H9 (cell line): Measurements from ENCODE around the gene HSH2D. TPM values are rescaled to one million over a fixed set of nuclear protein-coding genes. Genes with fewer than 3 reads are reported as not detected.
A peak's percentile ranks its signal among the peaks of the same experiment; 100 is the strongest.

Experiments
- DNase-seq: peaks from one replicate; pipeline ENCODE4 v3.0.0-alpha.2; 2017
- H2AFZ ChIP-seq: one replicate; pipeline ENCODE4 v1.6.1; 2013; ENCODE audit warnings: mild to moderate bottlenecking, low read length, control low read depth, moderate library complexity
- H2AK5ac ChIP-seq: 2 replicates; pipeline ENCODE4 v1.6.1; 2013; ENCODE audit warnings: low read length, control low read depth, mixed read lengths; ENCODE audit not compliant: insufficient read length
- H2BK120ac ChIP-seq: one replicate; pipeline ENCODE4 v1.6.1; 2013; ENCODE audit warnings: low read depth, mild to moderate bottlenecking, low read length, control low read depth, inconsistent platforms; ENCODE audit not compliant: poor library complexity, severe bottlenecking
- H2BK12ac ChIP-seq: 2 replicates; pipeline ENCODE4 v1.6.1; 2013; ENCODE audit warnings: low read length, control low read depth, mixed read lengths, low read depth; ENCODE audit not compliant: insufficient read length
- H2BK15ac ChIP-seq: 2 replicates; pipeline ENCODE4 v1.6.1; 2013; ENCODE audit warnings: low read depth, low read length, control low read depth
- H2BK20ac ChIP-seq: one replicate; pipeline ENCODE4 v1.6.1; 2013; ENCODE audit warnings: low read depth, mild to moderate bottlenecking, low read length, control low read depth, inconsistent platforms; ENCODE audit not compliant: poor library complexity, severe bottlenecking
- H2BK5ac ChIP-seq: 2 replicates; pipeline ENCODE4 v1.6.1; 2013; ENCODE audit warnings: low read length, control low read depth, mixed read lengths; ENCODE audit not compliant: insufficient read length
- H3K14ac ChIP-seq: 2 replicates; pipeline ENCODE4 v1.6.1; 2013; ENCODE audit warnings: low read length, control low read depth; ENCODE audit not compliant: insufficient read depth
- H3K18ac ChIP-seq: 2 replicates; pipeline ENCODE4 v1.6.1; 2013; ENCODE audit warnings: low read depth, mild to moderate bottlenecking, mixed read lengths, low read length, control low read depth; ENCODE audit not compliant: insufficient read length
- H3K23ac ChIP-seq: 2 replicates; pipeline ENCODE4 v1.6.1; 2013; ENCODE audit warnings: low read length, control low read depth, mixed read lengths, low read depth; ENCODE audit not compliant: insufficient read length
- H3K23me2 ChIP-seq: 2 replicates; pipeline ENCODE4 v1.6.1; 2013; ENCODE audit warnings: low read depth, mild to moderate bottlenecking, mixed read lengths, low read length, control low read depth; ENCODE audit not compliant: insufficient read length, poor library complexity, severe bottlenecking
- H3K27ac ChIP-seq: 2 replicates; pipeline ENCODE4 v1.5.1; 2013; ENCODE audit warnings: low read length, control low read depth, mixed read lengths, low read depth; ENCODE audit not compliant: insufficient read length
- H3K27me3 ChIP-seq: 2 replicates; pipeline ENCODE4 v1.6.1; 2013; ENCODE audit warnings: low read length, control low read depth, inconsistent platforms; ENCODE audit not compliant: insufficient read depth
- H3K4ac ChIP-seq: 2 replicates; pipeline ENCODE4 v1.6.1; 2013; ENCODE audit warnings: low read depth, mild to moderate bottlenecking, control low read depth, inconsistent platforms, low read length, moderate library complexity
- H3K4me1 ChIP-seq: 2 replicates; pipeline ENCODE4 v1.6.1; 2013; ENCODE audit warnings: low read length, control low read depth, inconsistent platforms; ENCODE audit not compliant: insufficient read depth
- H3K4me2 ChIP-seq: 2 replicates; pipeline ENCODE4 v1.6.1; 2013; ENCODE audit warnings: low read length, control low read depth, mixed read lengths; ENCODE audit not compliant: insufficient read length, insufficient read depth
- H3K56ac ChIP-seq: 2 replicates; pipeline ENCODE4 v1.6.1; 2013; ENCODE audit warnings: low read depth, mild to moderate bottlenecking, mixed read lengths, low read length, control low read depth; ENCODE audit not compliant: insufficient read length
- H3K79me1 ChIP-seq: 2 replicates; pipeline ENCODE4 v1.6.1; 2013; ENCODE audit warnings: low read depth, mild to moderate bottlenecking, moderate library complexity, low read length, control low read depth, inconsistent platforms; ENCODE audit not compliant: insufficient read depth, poor library complexity, severe bottlenecking
- H3K79me2 ChIP-seq: 2 replicates; pipeline ENCODE4 v1.6.1; 2013; ENCODE audit warnings: low read length, control low read depth, inconsistent platforms; ENCODE audit not compliant: insufficient read depth
- H3K9ac ChIP-seq: 2 replicates; pipeline ENCODE4 v1.6.1; 2013; ENCODE audit warnings: low read length, control low read depth, mixed read lengths; ENCODE audit not compliant: insufficient read length; ENCODE audit errors: extremely low read depth
- H3K9me3 ChIP-seq: one replicate; pipeline ENCODE4 v1.6.1; 2013; ENCODE audit warnings: low read depth, low read length, inconsistent platforms; ENCODE audit not compliant: control insufficient read depth
- H3T11ph ChIP-seq: one replicate; pipeline ENCODE4 v1.6.1; 2013; ENCODE audit warnings: mild to moderate bottlenecking, low read length, control low read depth, inconsistent platforms
- H4K20me1 ChIP-seq: one replicate; pipeline ENCODE4 v1.6.1; 2013; ENCODE audit not compliant: control insufficient read depth, insufficient read length, insufficient read depth
- H4K5ac ChIP-seq: 2 replicates; pipeline ENCODE4 v1.6.1; 2013; ENCODE audit warnings: low read depth, mild to moderate bottlenecking, mixed read lengths, low read length, control low read depth; ENCODE audit not compliant: insufficient read length
- H4K8ac ChIP-seq: replicated peaks from 2 replicates; pipeline ENCODE4 v1.6.1; 2013; ENCODE audit warnings: low read length, control low read depth, mixed read lengths, low read depth; ENCODE audit not compliant: insufficient read length
- H4K91ac ChIP-seq: 2 replicates; pipeline ENCODE4 v1.6.1; 2013; ENCODE audit warnings: low read depth, mild to moderate bottlenecking, moderate library complexity, mixed read lengths, low read length, control low read depth; ENCODE audit not compliant: insufficient read length
- H3K27ac Mint-ChIP-seq, 3 experiments: 2 replicates in 2 of 3; 3 replicates in 1 of 3; pipeline ENCODE4 v1.8.0; 2020 to 2021; ENCODE audit warnings: mixed read lengths in 3 of 3, mild to moderate bottlenecking in 1 of 3, moderate library complexity in 1 of 3
- H3K27me3 Mint-ChIP-seq: 2 replicates; pipeline ENCODE4 v1.8.0; 2021; ENCODE audit warnings: low read depth, mild to moderate bottlenecking, moderate library complexity, mixed read lengths
- H3K36me3 Mint-ChIP-seq, 3 experiments: 2 replicates in 2 of 3; 3 replicates in 1 of 3; pipeline ENCODE4 v1.8.0; 2020 to 2021; ENCODE audit warnings: low read depth in 3 of 3, mixed read lengths in 3 of 3; ENCODE audit not compliant: insufficient read depth in 1 of 3
- H3K4me1 Mint-ChIP-seq, 2 experiments: 2 replicates each; pipeline ENCODE4 v1.8.0; 2020; ENCODE audit warnings: mixed read lengths in 2 of 2
- H3K4me3 Mint-ChIP-seq, 2 experiments: 2 replicates in 1 of 2; 3 replicates in 1 of 2; pipeline ENCODE4 v1.8.0; 2020 to 2021; ENCODE audit warnings: mild to moderate bottlenecking in 2 of 2, mixed read lengths in 2 of 2, moderate library complexity in 1 of 2
- H3K9me3 Mint-ChIP-seq, 2 experiments: 2 replicates in 1 of 2; 3 replicates in 1 of 2; pipeline ENCODE4 v1.8.0; 2020; ENCODE audit warnings: mild to moderate bottlenecking in 2 of 2, mixed read lengths in 2 of 2, moderate library complexity in 1 of 2
- WGBS: extraction: QIAGEN DNeasy Blood & Tissue Kit; methylation state at CpG from one replicate; pipeline ENCODE4 v1.1.7; 2013; ENCODE audit warnings: missing lambda C conversion rate, low lambda C conversion rate, mixed read lengths; ENCODE audit not compliant: insufficient read length; ENCODE audit errors: extremely low coverage; 5-methylcytosine and 5-hydroxymethylcytosine counted together
- total RNA-seq: library from RNA; stranded (reverse); gene quantifications from 2 replicates; pipeline ENCODE4 v1.2.1, GENCODE V29; 2021
- TF ChIP-seq, protein P1 (sequence below): fragments of 200-600 bp; sonication (generic); conservative IDR thresholded peaks from 3 replicates; pipeline ENCODE4 v1.8.0; 2021; ENCODE audit warnings: antibody characterized with exemption, mild to moderate bottlenecking

HSH2D gene
- total RNA-seq, 1 experiment from 2014 or later: 2.3 TPM

DNA sequence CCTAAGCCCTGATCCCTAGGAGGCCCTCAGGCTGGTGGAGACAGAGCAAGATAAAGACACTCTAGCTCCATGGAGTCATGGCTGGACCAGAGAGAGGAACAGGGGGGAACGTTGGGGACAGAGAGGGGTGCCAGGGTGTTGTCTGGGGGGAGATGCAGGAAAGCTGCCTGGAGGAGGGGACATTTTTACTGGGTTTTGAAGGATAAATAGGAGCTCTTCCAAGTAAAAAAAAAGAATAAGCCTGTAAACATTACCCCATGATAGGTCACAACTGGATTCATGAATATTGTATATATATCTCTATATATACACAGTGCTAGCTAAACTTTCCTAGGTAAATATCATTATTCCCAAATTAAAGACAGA is 714 bp downstream of the HSH2D start:
- Mint-ChIP-seq H3K4me1 (peaks cover 9 to 10% of the 10 kb centered on the region in 2 experiments), H3K27ac (no peak overlapping the region; a peak in 1 of 7 replicates), H3K4me3 (no peak overlapping the region), H3K9me3 (no peaks in the 10 kb centered on the region), H3K36me3 (no peaks in the 10 kb centered on the region), H3K27me3 (peaks cover 2% of the 10 kb centered on the region)
- DNase-seq: no peak
- Histone ChIP-seq H4K8ac (no peak overlapping the region), H3K18ac (peak overlapping the region; percentile 40), H2BK20ac (no peak overlapping the region), H3K4me1 (no peaks in the 10 kb centered on the region), H3K27me3 (no peaks in the 10 kb centered on the region), H3K4me2 (no peak overlapping the region), H3K27ac (no peak overlapping the region), H3K23me2 (no peaks in the 10 kb centered on the region), H3T11ph (no peak overlapping the region), H2BK15ac (0 out of 2 replicates have a peak overlapping the region, but pooled peaks have one; percentile 0), H2AFZ (no peak overlapping the region), H3K9me3 (no peaks in the 10 kb centered on the region), H4K5ac (no peak overlapping the region), H4K91ac (peak overlapping the region; percentile 53), H2BK5ac (no peak overlapping the region), H3K79me1 (no peaks in the 10 kb centered on the region), H3K9ac (no peak overlapping the region), H3K79me2 (no peaks in the 10 kb centered on the region), H2AK5ac (no peak overlapping the region), H3K56ac (no peak overlapping the region), H3K14ac (no peak overlapping the region), H4K20me1 (no peaks in the 10 kb centered on the region), H3K23ac (no peak overlapping the region), H2BK12ac (peak overlapping the region; percentile 42), H2BK120ac (no peak overlapping the region), H3K4ac (no peak overlapping the region)
- no CpG with 5 or more reads among the region's 1 CpG for WGBS
- TF ChIP-seq, protein P1, sequence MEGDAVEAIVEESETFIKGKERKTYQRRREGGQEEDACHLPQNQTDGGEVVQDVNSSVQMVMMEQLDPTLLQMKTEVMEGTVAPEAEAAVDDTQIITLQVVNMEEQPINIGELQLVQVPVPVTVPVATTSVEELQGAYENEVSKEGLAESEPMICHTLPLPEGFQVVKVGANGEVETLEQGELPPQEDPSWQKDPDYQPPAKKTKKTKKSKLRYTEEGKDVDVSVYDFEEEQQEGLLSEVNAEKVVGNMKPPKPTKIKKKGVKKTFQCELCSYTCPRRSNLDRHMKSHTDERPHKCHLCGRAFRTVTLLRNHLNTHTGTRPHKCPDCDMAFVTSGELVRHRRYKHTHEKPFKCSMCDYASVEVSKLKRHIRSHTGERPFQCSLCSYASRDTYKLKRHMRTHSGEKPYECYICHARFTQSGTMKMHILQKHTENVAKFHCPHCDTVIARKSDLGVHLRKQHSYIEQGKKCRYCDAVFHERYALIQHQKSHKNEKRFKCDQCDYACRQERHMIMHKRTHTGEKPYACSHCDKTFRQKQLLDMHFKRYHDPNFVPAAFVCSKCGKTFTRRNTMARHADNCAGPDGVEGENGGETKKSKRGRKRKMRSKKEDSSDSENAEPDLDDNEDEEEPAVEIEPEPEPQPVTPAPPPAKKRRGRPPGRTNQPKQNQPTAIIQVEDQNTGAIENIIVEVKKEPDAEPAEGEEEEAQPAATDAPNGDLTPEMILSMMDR: no peak
